Neural cell (in vitro differentiated cells): ENCODE results near the gene RTL3.

ENCODE experiments used
- EP300 ChIP-seq: fragments of 450-650 bp; conservative IDR thresholded peaks from 2 replicates; pipeline ENCODE4 v1.6.1; 2014; ENCODE audit warnings: antibody characterized with exemption, mild to moderate bottlenecking, moderate library complexity; ENCODE audit not compliant: poor library complexity, severe bottlenecking
- EZH2 ChIP-seq: fragments of 200-600, 300-800 bp; shearing (Covaris generic), sonication (generic); IDR thresholded peaks from 2 replicates; pipeline ENCODE4 v1.6.1; 2014; ENCODE audit warnings: antibody characterized with exemption, low read length, borderline replicate concordance, mild to moderate bottlenecking; ENCODE audit not compliant: insufficient read depth, poor library complexity, severe bottlenecking
- MXI1 ChIP-seq: fragments of 450-650 bp; conservative IDR thresholded peaks from 2 replicates; pipeline ENCODE4 v1.6.1; 2014; ENCODE audit warnings: antibody characterized with exemption, mild to moderate bottlenecking; ENCODE audit not compliant: poor library complexity, severe bottlenecking
- POLR2AphosphoS5 ChIP-seq: IDR thresholded peaks from 2 replicates; pipeline ENCODE4 v1.6.1; 2012
- TF ChIP-seq, protein P1 (sequence below): fragments of 450-650 bp; IDR thresholded peaks from 2 replicates; pipeline ENCODE4 v1.5.1; 2014; ENCODE audit warnings: antibody characterized with exemption, mild to moderate bottlenecking, moderate library complexity; ENCODE audit not compliant: poor library complexity, severe bottlenecking
- TF ChIP-seq, protein P2 (sequence below): IDR thresholded peaks from 2 replicates; pipeline ENCODE4 v1.6.1; 2012; ENCODE audit warnings: borderline replicate concordance

DNA sequence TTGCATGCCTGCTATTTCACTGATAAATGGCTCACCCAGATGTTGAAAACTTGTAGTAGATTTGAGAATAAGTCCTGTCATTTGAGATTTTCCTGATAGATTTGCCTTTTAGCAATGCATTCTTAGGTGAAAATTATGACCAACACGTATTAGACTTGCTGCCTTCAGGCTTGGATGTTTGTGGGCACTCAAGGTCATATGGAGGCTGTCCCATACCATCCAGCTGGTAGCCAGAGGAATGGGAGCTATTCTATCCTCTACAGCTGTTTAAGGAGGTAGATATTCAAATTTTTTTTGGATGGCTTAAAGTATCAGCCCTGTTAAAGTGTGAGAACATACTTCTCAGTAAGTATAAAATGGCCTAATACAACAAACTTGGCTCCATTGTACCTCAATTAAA, 34.7 kb downstream of the RTL3 start:
- TF ChIP-seq, protein P1, sequence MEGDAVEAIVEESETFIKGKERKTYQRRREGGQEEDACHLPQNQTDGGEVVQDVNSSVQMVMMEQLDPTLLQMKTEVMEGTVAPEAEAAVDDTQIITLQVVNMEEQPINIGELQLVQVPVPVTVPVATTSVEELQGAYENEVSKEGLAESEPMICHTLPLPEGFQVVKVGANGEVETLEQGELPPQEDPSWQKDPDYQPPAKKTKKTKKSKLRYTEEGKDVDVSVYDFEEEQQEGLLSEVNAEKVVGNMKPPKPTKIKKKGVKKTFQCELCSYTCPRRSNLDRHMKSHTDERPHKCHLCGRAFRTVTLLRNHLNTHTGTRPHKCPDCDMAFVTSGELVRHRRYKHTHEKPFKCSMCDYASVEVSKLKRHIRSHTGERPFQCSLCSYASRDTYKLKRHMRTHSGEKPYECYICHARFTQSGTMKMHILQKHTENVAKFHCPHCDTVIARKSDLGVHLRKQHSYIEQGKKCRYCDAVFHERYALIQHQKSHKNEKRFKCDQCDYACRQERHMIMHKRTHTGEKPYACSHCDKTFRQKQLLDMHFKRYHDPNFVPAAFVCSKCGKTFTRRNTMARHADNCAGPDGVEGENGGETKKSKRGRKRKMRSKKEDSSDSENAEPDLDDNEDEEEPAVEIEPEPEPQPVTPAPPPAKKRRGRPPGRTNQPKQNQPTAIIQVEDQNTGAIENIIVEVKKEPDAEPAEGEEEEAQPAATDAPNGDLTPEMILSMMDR, result no peak
- TF ChIP-seq POLR2AphosphoS5 (no peak), EP300 (no peak), EZH2 (no peak), MXI1 (no peak)
- TF ChIP-seq, protein P2, sequence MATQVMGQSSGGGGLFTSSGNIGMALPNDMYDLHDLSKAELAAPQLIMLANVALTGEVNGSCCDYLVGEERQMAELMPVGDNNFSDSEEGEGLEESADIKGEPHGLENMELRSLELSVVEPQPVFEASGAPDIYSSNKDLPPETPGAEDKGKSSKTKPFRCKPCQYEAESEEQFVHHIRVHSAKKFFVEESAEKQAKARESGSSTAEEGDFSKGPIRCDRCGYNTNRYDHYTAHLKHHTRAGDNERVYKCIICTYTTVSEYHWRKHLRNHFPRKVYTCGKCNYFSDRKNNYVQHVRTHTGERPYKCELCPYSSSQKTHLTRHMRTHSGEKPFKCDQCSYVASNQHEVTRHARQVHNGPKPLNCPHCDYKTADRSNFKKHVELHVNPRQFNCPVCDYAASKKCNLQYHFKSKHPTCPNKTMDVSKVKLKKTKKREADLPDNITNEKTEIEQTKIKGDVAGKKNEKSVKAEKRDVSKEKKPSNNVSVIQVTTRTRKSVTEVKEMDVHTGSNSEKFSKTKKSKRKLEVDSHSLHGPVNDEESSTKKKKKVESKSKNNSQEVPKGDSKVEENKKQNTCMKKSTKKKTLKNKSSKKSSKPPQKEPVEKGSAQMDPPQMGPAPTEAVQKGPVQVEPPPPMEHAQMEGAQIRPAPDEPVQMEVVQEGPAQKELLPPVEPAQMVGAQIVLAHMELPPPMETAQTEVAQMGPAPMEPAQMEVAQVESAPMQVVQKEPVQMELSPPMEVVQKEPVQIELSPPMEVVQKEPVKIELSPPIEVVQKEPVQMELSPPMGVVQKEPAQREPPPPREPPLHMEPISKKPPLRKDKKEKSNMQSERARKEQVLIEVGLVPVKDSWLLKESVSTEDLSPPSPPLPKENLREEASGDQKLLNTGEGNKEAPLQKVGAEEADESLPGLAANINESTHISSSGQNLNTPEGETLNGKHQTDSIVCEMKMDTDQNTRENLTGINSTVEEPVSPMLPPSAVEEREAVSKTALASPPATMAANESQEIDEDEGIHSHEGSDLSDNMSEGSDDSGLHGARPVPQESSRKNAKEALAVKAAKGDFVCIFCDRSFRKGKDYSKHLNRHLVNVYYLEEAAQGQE, result no peak
